ENCODE results near the gene ZFAND3.

- no peak for TF ChIP-seq ZNF274 (IDR thresholded peaks at IDR 0.05; ENCODE audit: low read depth, low read length)
- no peak for TF ChIP-seq YY1 (IDR thresholded peaks at IDR 0.05; ENCODE audit: insufficient read depth, insufficient read length)
Measured at GRCh38 chr6:37983720-37984501, 164.4 kb downstream of the ZFAND3 start.

Data from NT2/D1 (cell line).